Neuron (in vitro differentiated cells): ENCODE data around the gene IFT52.
"Not testable (repeated sequence)": the region's sequence is repeated elsewhere in the genome, so short reads cannot be mapped to it uniquely, and the experiment has no call there.

Experiments
- H2AFZ ChIP-seq: one replicate; pipeline ENCODE4 v1.6.1; 2013; ENCODE audit warnings: low read depth, mild to moderate bottlenecking, inconsistent platforms, low read length, moderate library complexity
- H3K27me3 ChIP-seq: one replicate; pipeline ENCODE4 v1.6.1; 2013; ENCODE audit warnings: low read length; ENCODE audit not compliant: insufficient read depth
- H3K36me3 ChIP-seq: one replicate; pipeline ENCODE4 v1.6.1; 2013; ENCODE audit warnings: low read length; ENCODE audit not compliant: insufficient read depth
- H3K4me1 ChIP-seq: one replicate; pipeline ENCODE4 v1.6.1; 2013; ENCODE audit warnings: low read length; ENCODE audit not compliant: insufficient read depth
- H3K4me3 ChIP-seq: 2 replicates; pipeline ENCODE4 v1.5.1; 2013; ENCODE audit warnings: mild to moderate bottlenecking, low read length, moderate library complexity
- H3K9me3 ChIP-seq: one replicate; pipeline ENCODE4 v1.6.1; 2013; ENCODE audit warnings: low read length

Gene IFT52

GRCh38 chr20:43571771-43572170 lies 19.0 kb upstream of the IFT52 start:
- peaks cover 4% of the 10 kb centered on the region for H3K4me1 ChIP-seq
- no peaks in the 10 kb centered on the region for H3K9me3 ChIP-seq
- H2AFZ ChIP-seq = no peak overlapping the region
- no peaks in the 10 kb centered on the region for H3K36me3 ChIP-seq
- H3K27me3 ChIP-seq = peaks cover 4% of the 10 kb centered on the region
- no peak overlapping the region for H3K4me3 ChIP-seq

DNA sequence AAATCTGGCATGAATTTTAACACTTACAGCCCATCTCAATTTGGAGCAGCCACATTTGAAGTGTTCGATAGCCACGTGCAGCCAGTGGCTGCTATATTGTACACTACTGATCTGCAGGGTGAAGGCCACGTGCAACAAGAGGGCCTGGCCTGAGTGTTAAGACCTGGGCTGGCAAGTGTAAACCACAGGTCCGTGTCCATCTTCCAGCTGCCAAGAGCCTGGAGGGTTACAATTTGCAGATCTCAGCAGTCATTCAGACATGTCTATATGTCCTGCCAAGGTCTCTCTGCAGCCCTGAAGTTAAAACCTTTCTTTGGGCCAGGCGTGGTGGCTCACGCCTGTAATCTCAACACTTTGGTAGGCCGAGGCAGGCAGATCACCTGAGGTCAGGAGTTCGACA lies 17.8 kb upstream of the IFT52 start:
- no peaks in the 10 kb centered on the region for H3K36me3 ChIP-seq
- H3K4me1 ChIP-seq = peaks cover 4% of the 10 kb centered on the region
- H3K9me3 ChIP-seq = no peaks in the 10 kb centered on the region
- H2AFZ ChIP-seq = no peak overlapping the region
- no peak overlapping the region for H3K4me3 ChIP-seq
- no peaks in the 10 kb centered on the region for H3K27me3 ChIP-seq

DNA sequence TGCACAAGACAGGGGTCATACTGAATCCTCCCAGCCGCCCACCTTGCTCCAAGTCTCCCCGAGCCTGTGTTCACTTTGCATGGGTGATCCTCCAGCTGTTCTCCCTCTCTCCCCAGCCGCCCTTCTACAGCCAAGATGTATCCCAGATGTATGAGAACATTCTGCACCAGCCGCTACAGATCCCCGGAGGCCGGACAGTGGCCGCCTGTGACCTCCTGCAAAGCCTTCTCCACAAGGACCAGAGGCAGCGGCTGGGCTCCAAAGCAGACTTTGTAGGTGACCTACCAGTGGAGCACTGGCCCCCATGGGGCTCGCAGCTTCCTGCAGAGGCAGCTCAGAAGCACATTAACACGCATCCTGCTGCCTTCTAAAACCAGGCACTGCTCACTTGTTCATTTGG lies 14.6 kb upstream of the IFT52 start:
- Histone ChIP-seq H3K4me1 (peaks cover 4% of the 10 kb centered on the region), H3K36me3 (no peaks in the 10 kb centered on the region), H3K27me3 (no peaks in the 10 kb centered on the region), H3K9me3 (no peaks in the 10 kb centered on the region), H3K4me3 (no peak overlapping the region), H2AFZ (no peak overlapping the region)

DNA sequence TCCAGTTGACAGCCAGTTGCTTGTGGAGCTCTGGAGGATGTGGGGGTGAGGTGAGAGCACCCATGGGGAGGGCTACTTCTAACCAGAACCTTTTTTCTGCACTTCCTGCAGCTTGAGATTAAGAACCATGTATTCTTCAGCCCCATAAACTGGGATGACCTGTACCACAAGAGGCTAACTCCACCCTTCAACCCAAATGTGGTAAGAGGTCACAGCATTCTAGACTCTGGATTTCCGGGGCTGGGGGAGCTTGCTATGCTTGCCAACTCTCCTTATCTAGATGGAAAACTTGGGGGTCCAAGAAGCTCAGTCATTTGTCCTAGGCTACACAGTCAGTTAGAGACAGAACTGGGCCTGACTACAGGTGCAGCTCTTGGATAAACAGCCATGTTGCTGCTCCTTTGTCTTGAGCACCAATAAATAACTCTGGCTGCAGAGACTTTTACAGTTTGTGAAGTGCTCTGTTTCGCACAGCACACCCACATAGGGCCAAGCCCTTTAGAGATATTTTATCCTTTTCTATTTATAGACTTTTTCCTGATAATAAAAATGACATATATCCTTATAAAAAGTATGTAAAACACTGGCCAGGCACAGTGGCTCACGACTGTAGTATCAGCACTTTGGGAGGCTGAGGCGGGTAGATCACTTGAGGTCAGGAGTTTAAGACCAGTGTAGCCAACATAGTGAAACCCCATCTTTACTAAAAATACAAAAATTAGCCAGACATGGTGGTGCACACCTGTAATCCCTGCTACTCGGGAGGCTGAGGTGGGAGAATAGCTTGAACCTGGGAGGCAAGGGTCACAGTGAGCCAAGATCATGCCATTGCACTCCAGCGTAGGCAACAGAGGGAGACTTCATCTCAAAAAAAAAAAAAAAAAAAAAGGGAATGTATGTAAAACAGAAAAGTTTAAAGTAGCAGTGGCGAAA lies 10.6 kb upstream of the IFT52 start:
- Histone ChIP-seq H3K9me3 (no peaks in the 10 kb centered on the region), H3K27me3 (no peaks in the 10 kb centered on the region)

GRCh38 chr20:43583133-43583864 lies 7.4 kb upstream of the IFT52 start:
- H3K9me3 ChIP-seq = no peaks in the 10 kb centered on the region
- H3K4me3 ChIP-seq = no peak overlapping the region
- H3K36me3 ChIP-seq = no peaks in the 10 kb centered on the region
- H3K4me1 ChIP-seq = peaks cover 3% of the 10 kb centered on the region
- H3K27me3 ChIP-seq = no peaks in the 10 kb centered on the region
- no peak overlapping the region for H2AFZ ChIP-seq

More for the DNA sequence above, 10.6 kb upstream of the IFT52 start:
- Histone ChIP-seq H3K4me3 (no peak overlapping the region), H3K36me3 (no peaks in the 10 kb centered on the region), H3K4me1 (peaks cover 3% of the 10 kb centered on the region), H2AFZ (no peak overlapping the region)

DNA sequence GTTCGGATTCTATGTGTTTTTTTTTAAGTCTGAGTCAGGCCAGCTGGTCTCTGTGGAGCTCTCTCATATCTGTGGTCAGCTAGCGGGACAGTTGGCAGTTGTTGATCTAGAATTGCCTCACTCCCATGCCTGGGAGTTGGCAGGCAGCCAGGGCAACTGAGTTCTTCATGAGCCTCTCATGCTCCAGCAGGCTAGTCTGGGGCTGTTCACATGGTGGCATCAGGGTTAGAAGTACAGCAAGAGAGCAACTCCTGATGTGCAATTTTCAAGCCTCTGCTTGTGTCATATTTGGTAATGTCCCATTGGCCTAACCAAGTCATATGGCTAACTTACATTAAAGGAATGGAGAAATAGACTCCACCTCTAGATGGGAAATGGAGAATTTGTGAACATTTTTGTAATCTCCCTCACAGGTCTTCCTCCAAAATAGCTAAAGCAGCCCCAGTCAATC lies 6.7 kb upstream of the IFT52 start:
- H3K36me3 ChIP-seq = no peaks in the 10 kb centered on the region
- H3K9me3 ChIP-seq = no peaks in the 10 kb centered on the region

DNA sequence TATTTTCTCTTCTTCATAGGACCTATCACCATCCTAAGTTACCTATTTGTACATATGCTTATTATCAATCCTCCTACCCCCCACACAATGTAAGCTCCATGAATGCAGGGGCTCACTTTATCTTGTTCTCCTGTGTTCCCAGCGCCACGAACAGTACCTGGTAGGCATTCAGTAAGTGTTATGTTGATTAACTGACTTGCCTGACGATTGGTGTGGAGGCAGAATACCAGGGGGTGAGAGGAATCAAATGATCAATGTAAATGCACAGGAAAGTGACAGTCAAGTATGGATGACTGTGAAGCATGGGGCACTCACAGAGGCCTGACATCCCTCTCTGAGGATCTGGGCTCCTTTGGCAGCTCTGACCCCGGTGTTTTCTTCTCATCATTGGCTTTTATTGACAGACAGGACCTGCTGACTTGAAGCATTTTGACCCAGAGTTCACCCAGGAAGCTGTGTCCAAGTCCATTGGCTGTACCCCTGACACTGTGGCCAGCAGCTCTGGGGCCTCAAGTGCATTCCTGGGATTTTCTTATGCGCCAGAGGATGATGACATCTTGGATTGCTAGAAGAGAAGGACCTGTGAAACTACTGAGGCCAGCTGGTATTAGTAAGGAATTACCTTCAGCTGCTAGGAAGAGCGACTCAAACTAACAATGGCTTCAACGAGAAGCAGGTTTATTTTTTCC lies 6.1 kb upstream of the IFT52 start:
- no peaks in the 10 kb centered on the region for H3K27me3 ChIP-seq
- peaks cover 3% of the 10 kb centered on the region for H3K4me1 ChIP-seq
- no peak overlapping the region for H2AFZ ChIP-seq
- no peaks in the 10 kb centered on the region for H3K9me3 ChIP-seq
- no peaks in the 10 kb centered on the region for H3K36me3 ChIP-seq
- no peak overlapping the region for H3K4me3 ChIP-seq

More for the DNA sequence above, 6.7 kb upstream of the IFT52 start:
- peaks cover 3% of the 10 kb centered on the region for H3K4me1 ChIP-seq
- H2AFZ ChIP-seq = no peak overlapping the region
- H3K4me3 ChIP-seq = no peak overlapping the region
- H3K27me3 ChIP-seq = no peaks in the 10 kb centered on the region

DNA sequence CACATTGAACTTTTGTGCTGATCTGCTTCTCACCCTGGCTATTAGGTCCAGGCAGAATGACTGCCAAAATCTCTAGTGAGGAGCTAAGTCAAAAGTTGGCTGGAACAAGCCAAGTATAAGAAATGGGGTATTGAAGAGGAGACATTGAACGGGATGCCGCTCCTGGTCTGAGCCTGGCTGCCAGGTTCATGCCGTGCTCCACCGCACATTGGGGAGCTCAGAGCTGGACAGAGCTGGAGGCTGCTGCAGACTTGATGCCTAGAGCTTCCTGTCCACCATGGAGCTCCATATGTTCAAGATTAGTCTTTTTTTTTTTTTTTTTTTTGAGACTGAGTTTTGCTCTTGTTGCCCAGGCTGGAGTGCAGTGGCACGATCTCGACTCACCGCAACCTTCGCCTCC lies 4.1 kb upstream of the IFT52 start:
- Histone ChIP-seq H3K4me3 (no peak overlapping the region), H2AFZ (no peak overlapping the region), H3K4me1 (peaks cover 6% of the 10 kb centered on the region), H3K27me3 (no peaks in the 10 kb centered on the region), H3K36me3 (no peaks in the 10 kb centered on the region), H3K9me3 (no peaks in the 10 kb centered on the region)

DNA sequence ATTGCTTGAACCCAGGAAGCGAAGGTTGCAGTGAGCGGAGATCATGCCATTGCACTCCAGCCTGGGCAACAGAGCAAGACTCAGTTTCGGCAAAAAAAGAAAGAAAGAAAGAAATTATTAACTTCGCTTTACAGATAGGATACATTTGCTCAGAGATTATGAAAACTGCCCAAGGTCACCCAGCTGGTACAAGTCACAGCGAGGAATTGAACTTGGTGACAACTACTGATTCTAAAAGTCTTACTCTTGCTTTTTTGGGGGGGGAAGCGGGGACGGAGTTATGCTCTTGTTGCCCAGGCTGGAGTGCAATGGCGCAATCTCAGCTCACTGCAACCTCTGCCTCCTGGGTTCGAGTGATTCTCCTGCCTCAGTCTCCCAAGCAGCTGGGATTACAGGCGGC lies 2.2 kb upstream of the IFT52 start:
- not testable (repeated sequence) for H3K4me3 ChIP-seq, H3K9me3 ChIP-seq, H3K27me3 ChIP-seq, H3K36me3 ChIP-seq, H2AFZ ChIP-seq
- H3K4me1 ChIP-seq = peaks cover 10% of the 10 kb centered on the region

DNA sequence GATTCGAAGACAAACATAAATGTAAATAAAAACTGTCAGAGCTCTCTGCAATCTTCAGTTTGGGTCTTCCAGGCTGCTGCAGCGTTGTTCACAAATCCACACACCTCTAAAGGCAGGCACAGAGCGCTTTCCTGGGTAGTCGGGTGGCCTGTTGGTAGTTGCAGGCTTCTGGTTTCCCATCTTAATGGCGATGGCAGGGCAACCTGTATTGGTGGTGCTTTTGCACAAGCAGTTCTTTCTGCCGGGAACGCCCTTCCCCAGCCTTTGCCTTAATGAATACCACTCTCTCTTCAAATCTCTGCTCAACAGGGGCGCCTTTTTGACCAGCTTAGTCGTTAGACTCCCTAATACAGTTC lies 723 bp upstream of the IFT52 start:
- peaks cover 7% of the 10 kb centered on the region for H3K4me1 ChIP-seq
- peak overlapping the region; percentile 90 for H2AFZ ChIP-seq
- no peaks in the 10 kb centered on the region for H3K27me3 ChIP-seq
- H3K36me3 ChIP-seq = peaks cover 10% of the 10 kb centered on the region
- peak overlapping the region; percentile 97 for H3K4me3 ChIP-seq
- no peaks in the 10 kb centered on the region for H3K9me3 ChIP-seq

DNA sequence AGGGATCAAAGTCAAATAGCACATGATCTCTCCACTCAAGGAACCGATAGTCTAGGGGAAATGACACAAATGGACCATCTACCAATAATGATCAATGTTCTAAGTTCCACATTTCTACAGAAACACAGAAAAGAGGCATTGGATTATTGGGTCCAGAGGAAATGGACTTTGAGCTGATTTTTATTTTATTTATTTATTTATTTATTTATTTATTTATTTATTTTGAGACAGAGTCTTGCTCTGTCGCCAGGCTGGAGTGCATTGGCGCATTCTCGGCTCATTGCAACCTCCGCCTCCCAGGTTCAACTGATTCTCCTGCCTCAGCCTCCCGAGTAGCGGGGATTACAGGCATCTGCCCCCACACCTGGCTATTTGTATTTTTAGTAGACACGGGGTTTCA lies 11.2 kb downstream of the IFT52 start:
- H2AFZ ChIP-seq, H3K27me3 ChIP-seq, H3K4me1 ChIP-seq, H3K4me3 ChIP-seq, H3K9me3 ChIP-seq: not testable (repeated sequence)
- peaks cover 50% of the 10 kb centered on the region for H3K36me3 ChIP-seq

GRCh38 chr20:43603124-43603523 lies 12.4 kb downstream of the IFT52 start:
- H3K27me3 ChIP-seq = no peaks in the 10 kb centered on the region
- no peaks in the 10 kb centered on the region for H3K9me3 ChIP-seq
- H2AFZ ChIP-seq = no peak overlapping the region
- H3K4me1 ChIP-seq = no peaks in the 10 kb centered on the region
- no peak overlapping the region for H3K4me3 ChIP-seq
- H3K36me3 ChIP-seq = peaks cover 44% of the 10 kb centered on the region

DNA sequence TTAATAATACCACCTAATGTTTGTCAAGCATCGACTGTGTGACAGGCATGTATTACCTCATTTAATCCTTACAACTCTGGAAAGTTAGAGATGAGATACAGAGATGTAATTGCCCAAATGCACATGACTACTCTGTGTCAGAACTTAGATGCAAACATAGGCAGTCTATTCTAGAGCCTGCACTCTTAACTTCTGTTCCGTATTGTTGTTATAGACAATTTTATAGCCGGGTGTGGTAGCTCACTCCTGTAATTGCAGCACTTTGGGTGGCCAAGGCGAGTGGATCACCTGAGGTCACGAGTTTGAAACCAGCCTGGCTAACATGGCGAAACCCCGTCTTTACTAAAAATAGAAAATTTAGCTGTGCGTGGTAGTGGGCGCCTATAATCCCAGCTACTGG lies 15.0 kb downstream of the IFT52 start:
- Histone ChIP-seq H2AFZ (no peak overlapping the region), H3K9me3 (no peaks in the 10 kb centered on the region), H3K4me1 (no peaks in the 10 kb centered on the region), H3K36me3 (peaks cover 27% of the 10 kb centered on the region), H3K4me3 (no peak overlapping the region), H3K27me3 (no peaks in the 10 kb centered on the region)
